ENCODE measurements around the gene ELP5.
A peak's percentile ranks its signal among the peaks of the same experiment; 100 is the strongest.

Gene ELP5

GRCh38 chr17:7281953-7282751 is 30.1 kb downstream of the ELP5 start:
- H3K4me3 ChIP-seq (ENCODE audit: low read depth, low read length): peak overlapping the region; percentile 54
- no peak for TF ChIP-seq CTCF (conservative IDR thresholded peaks at IDR 0.05; ENCODE audit: low read depth, low read length)
- DNase-seq (ENCODE audit: low read depth): no peak

- no peak overlapping the region for H3K4me3 ChIP-seq (ENCODE audit: low read depth, low read length)
- TF ChIP-seq CTCF (conservative IDR thresholded peaks at IDR 0.05; ENCODE audit: low read depth, low read length): no peak
- DNase-seq (ENCODE audit: low read depth): no peak
Observed at GRCh38 chr17:7282752-7283321, 30.8 kb downstream of the ELP5 start.

- TF ChIP-seq CTCF (conservative IDR thresholded peaks at IDR 0.05; ENCODE audit: low read depth, low read length): no peak
- DNase-seq (ENCODE audit: low read depth): no peak
- H3K4me3 ChIP-seq (ENCODE audit: low read depth, low read length): no peak overlapping the region
Observed at GRCh38 chr17:7283471-7284216, 31.6 kb downstream of the ELP5 start.

GRCh38 chr17:7284911-7285310 is 32.9 kb downstream of the ELP5 start:
- no peak for DNase-seq (ENCODE audit: low read depth)
- H3K4me3 ChIP-seq (ENCODE audit: low read depth, low read length): no peak overlapping the region
- no peak for TF ChIP-seq CTCF (conservative IDR thresholded peaks at IDR 0.05; ENCODE audit: low read depth, low read length)

GRCh38 chr17:7285679-7286078 is 33.7 kb downstream of the ELP5 start:
- no peak for DNase-seq (ENCODE audit: low read depth)
- H3K4me3 ChIP-seq (ENCODE audit: low read depth, low read length): no peak overlapping the region
- TF ChIP-seq CTCF (conservative IDR thresholded peaks at IDR 0.05; ENCODE audit: low read depth, low read length): no peak

GRCh38 chr17:7289256-7290032 is 37.4 kb downstream of the ELP5 start:
- TF ChIP-seq CTCF (conservative IDR thresholded peaks at IDR 0.05; ENCODE audit: low read depth, low read length): no peak
- no peak overlapping the region for H3K4me3 ChIP-seq (ENCODE audit: low read depth, low read length)
- DNase-seq (ENCODE audit: low read depth): no peak

All from choroid plexus epithelial cell (primary cell).